H9 (cell line): ENCODE data around the gene TMTC1. TPM values are rescaled to one million over a fixed set of nuclear protein-coding genes. Genes with fewer than 3 reads are reported as not detected.

Experiments
- DNase-seq: peaks from one replicate; pipeline ENCODE4 v3.0.0-alpha.2; 2017
- H2AFZ ChIP-seq: one replicate; pipeline ENCODE4 v1.6.1; 2013; ENCODE audit warnings: mild to moderate bottlenecking, low read length, control low read depth, moderate library complexity
- H2AK5ac ChIP-seq: 2 replicates; pipeline ENCODE4 v1.6.1; 2013; ENCODE audit warnings: low read length, control low read depth, mixed read lengths; ENCODE audit not compliant: insufficient read length
- H2BK120ac ChIP-seq: one replicate; pipeline ENCODE4 v1.6.1; 2013; ENCODE audit warnings: low read depth, mild to moderate bottlenecking, low read length, control low read depth, inconsistent platforms; ENCODE audit not compliant: poor library complexity, severe bottlenecking
- H2BK12ac ChIP-seq: 2 replicates; pipeline ENCODE4 v1.6.1; 2013; ENCODE audit warnings: low read length, control low read depth, mixed read lengths, low read depth; ENCODE audit not compliant: insufficient read length
- H2BK15ac ChIP-seq: 2 replicates; pipeline ENCODE4 v1.6.1; 2013; ENCODE audit warnings: low read depth, low read length, control low read depth
- H2BK20ac ChIP-seq: one replicate; pipeline ENCODE4 v1.6.1; 2013; ENCODE audit warnings: low read depth, mild to moderate bottlenecking, low read length, control low read depth, inconsistent platforms; ENCODE audit not compliant: poor library complexity, severe bottlenecking
- H2BK5ac ChIP-seq: 2 replicates; pipeline ENCODE4 v1.6.1; 2013; ENCODE audit warnings: low read length, control low read depth, mixed read lengths; ENCODE audit not compliant: insufficient read length
- H3K14ac ChIP-seq: 2 replicates; pipeline ENCODE4 v1.6.1; 2013; ENCODE audit warnings: low read length, control low read depth; ENCODE audit not compliant: insufficient read depth
- H3K18ac ChIP-seq: 2 replicates; pipeline ENCODE4 v1.6.1; 2013; ENCODE audit warnings: low read depth, mild to moderate bottlenecking, mixed read lengths, low read length, control low read depth; ENCODE audit not compliant: insufficient read length
- H3K23ac ChIP-seq: 2 replicates; pipeline ENCODE4 v1.6.1; 2013; ENCODE audit warnings: low read length, control low read depth, mixed read lengths, low read depth; ENCODE audit not compliant: insufficient read length
- H3K23me2 ChIP-seq: 2 replicates; pipeline ENCODE4 v1.6.1; 2013; ENCODE audit warnings: low read depth, mild to moderate bottlenecking, mixed read lengths, low read length, control low read depth; ENCODE audit not compliant: insufficient read length, poor library complexity, severe bottlenecking
- H3K27ac ChIP-seq: 2 replicates; pipeline ENCODE4 v1.5.1; 2013; ENCODE audit warnings: low read length, control low read depth, mixed read lengths, low read depth; ENCODE audit not compliant: insufficient read length
- H3K27me3 ChIP-seq: 2 replicates; pipeline ENCODE4 v1.6.1; 2013; ENCODE audit warnings: low read length, control low read depth, inconsistent platforms; ENCODE audit not compliant: insufficient read depth
- H3K4ac ChIP-seq: 2 replicates; pipeline ENCODE4 v1.6.1; 2013; ENCODE audit warnings: low read depth, mild to moderate bottlenecking, control low read depth, inconsistent platforms, low read length, moderate library complexity
- H3K4me1 ChIP-seq: 2 replicates; pipeline ENCODE4 v1.6.1; 2013; ENCODE audit warnings: low read length, control low read depth, inconsistent platforms; ENCODE audit not compliant: insufficient read depth
- H3K4me2 ChIP-seq: 2 replicates; pipeline ENCODE4 v1.6.1; 2013; ENCODE audit warnings: low read length, control low read depth, mixed read lengths; ENCODE audit not compliant: insufficient read length, insufficient read depth
- H3K56ac ChIP-seq: 2 replicates; pipeline ENCODE4 v1.6.1; 2013; ENCODE audit warnings: low read depth, mild to moderate bottlenecking, mixed read lengths, low read length, control low read depth; ENCODE audit not compliant: insufficient read length
- H3K79me1 ChIP-seq: 2 replicates; pipeline ENCODE4 v1.6.1; 2013; ENCODE audit warnings: low read depth, mild to moderate bottlenecking, moderate library complexity, low read length, control low read depth, inconsistent platforms; ENCODE audit not compliant: insufficient read depth, poor library complexity, severe bottlenecking
- H3K79me2 ChIP-seq: 2 replicates; pipeline ENCODE4 v1.6.1; 2013; ENCODE audit warnings: low read length, control low read depth, inconsistent platforms; ENCODE audit not compliant: insufficient read depth
- H3K9ac ChIP-seq: 2 replicates; pipeline ENCODE4 v1.6.1; 2013; ENCODE audit warnings: low read length, control low read depth, mixed read lengths; ENCODE audit not compliant: insufficient read length; ENCODE audit errors: extremely low read depth
- H3K9me3 ChIP-seq: one replicate; pipeline ENCODE4 v1.6.1; 2013; ENCODE audit warnings: low read depth, low read length, inconsistent platforms; ENCODE audit not compliant: control insufficient read depth
- H3T11ph ChIP-seq: one replicate; pipeline ENCODE4 v1.6.1; 2013; ENCODE audit warnings: mild to moderate bottlenecking, low read length, control low read depth, inconsistent platforms
- H4K20me1 ChIP-seq: one replicate; pipeline ENCODE4 v1.6.1; 2013; ENCODE audit not compliant: control insufficient read depth, insufficient read length, insufficient read depth
- H4K5ac ChIP-seq: 2 replicates; pipeline ENCODE4 v1.6.1; 2013; ENCODE audit warnings: low read depth, mild to moderate bottlenecking, mixed read lengths, low read length, control low read depth; ENCODE audit not compliant: insufficient read length
- H4K8ac ChIP-seq: replicated peaks from 2 replicates; pipeline ENCODE4 v1.6.1; 2013; ENCODE audit warnings: low read length, control low read depth, mixed read lengths, low read depth; ENCODE audit not compliant: insufficient read length
- H4K91ac ChIP-seq: 2 replicates; pipeline ENCODE4 v1.6.1; 2013; ENCODE audit warnings: low read depth, mild to moderate bottlenecking, moderate library complexity, mixed read lengths, low read length, control low read depth; ENCODE audit not compliant: insufficient read length
- H3K27ac Mint-ChIP-seq, 3 experiments: 2 replicates in 2 of 3; 3 replicates in 1 of 3; pipeline ENCODE4 v1.8.0; 2020 to 2021; ENCODE audit warnings: mixed read lengths in 3 of 3, mild to moderate bottlenecking in 1 of 3, moderate library complexity in 1 of 3
- H3K27me3 Mint-ChIP-seq: 2 replicates; pipeline ENCODE4 v1.8.0; 2021; ENCODE audit warnings: low read depth, mild to moderate bottlenecking, moderate library complexity, mixed read lengths
- H3K36me3 Mint-ChIP-seq, 3 experiments: 2 replicates in 2 of 3; 3 replicates in 1 of 3; pipeline ENCODE4 v1.8.0; 2020 to 2021; ENCODE audit warnings: low read depth in 3 of 3, mixed read lengths in 3 of 3; ENCODE audit not compliant: insufficient read depth in 1 of 3
- H3K4me1 Mint-ChIP-seq, 2 experiments: 2 replicates each; pipeline ENCODE4 v1.8.0; 2020; ENCODE audit warnings: mixed read lengths in 2 of 2
- H3K4me3 Mint-ChIP-seq, 2 experiments: 2 replicates in 1 of 2; 3 replicates in 1 of 2; pipeline ENCODE4 v1.8.0; 2020 to 2021; ENCODE audit warnings: mild to moderate bottlenecking in 2 of 2, mixed read lengths in 2 of 2, moderate library complexity in 1 of 2
- H3K9me3 Mint-ChIP-seq, 2 experiments: 2 replicates in 1 of 2; 3 replicates in 1 of 2; pipeline ENCODE4 v1.8.0; 2020; ENCODE audit warnings: mild to moderate bottlenecking in 2 of 2, mixed read lengths in 2 of 2, moderate library complexity in 1 of 2
- WGBS: extraction: QIAGEN DNeasy Blood & Tissue Kit; methylation state at CpG from one replicate; pipeline ENCODE4 v1.1.7; 2013; ENCODE audit warnings: missing lambda C conversion rate, low lambda C conversion rate, mixed read lengths; ENCODE audit not compliant: insufficient read length; ENCODE audit errors: extremely low coverage; 5-methylcytosine and 5-hydroxymethylcytosine counted together
- total RNA-seq: library from RNA; stranded (reverse); gene quantifications from 2 replicates; pipeline ENCODE4 v1.2.1, GENCODE V29; 2021
- TF ChIP-seq, protein P1 (sequence below): fragments of 200-600 bp; sonication (generic); conservative IDR thresholded peaks from 3 replicates; pipeline ENCODE4 v1.8.0; 2021; ENCODE audit warnings: antibody characterized with exemption, mild to moderate bottlenecking

TMTC1 gene
- total RNA-seq, 1 experiment from 2014 or later = 16.1 TPM

DNA sequence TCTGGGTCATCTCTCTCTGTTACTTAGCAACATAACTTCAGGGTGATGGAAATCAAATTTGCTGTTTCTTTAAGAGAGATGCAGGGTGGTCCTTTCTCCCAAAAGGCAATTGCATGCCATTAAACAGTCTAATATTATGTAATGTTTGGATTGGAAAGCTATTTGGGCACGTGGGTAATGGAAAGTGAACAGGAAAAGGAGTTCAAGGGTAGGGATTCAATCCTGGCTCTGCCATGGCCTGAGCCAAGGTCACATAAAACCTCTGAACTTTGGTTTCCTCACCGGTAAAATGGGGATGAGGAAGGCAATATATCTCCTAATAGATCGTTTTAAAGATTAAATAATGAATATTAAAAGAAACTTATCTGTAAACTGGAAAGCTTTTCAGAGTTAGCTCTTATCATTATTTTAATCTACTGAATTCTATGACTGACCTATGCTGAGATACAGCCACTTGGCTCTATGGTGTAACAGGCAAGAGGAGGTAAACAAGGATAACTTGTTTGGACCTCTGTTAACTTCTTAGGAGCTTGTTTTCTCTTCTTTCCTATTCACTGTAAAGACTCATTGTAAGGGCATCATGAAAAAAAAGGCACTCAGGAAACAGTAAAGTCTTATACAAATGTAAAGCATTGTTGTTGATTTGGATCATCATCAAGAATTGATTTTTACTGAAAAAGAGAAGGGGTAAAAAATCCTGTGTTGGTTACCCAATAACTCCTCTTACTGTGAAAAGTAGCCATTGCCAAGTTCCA is 230.6 kb downstream of the TMTC1 start:
- WGBS = no CpG with 5 or more reads among the region's 3 CpGs
- no peak overlapping the region for H3K56ac ChIP-seq
- H3K4ac ChIP-seq = no peak overlapping the region
- no peak overlapping the region for H3K27ac Mint-ChIP-seq
- no peak overlapping the region for H3T11ph ChIP-seq
- H2BK15ac ChIP-seq = no peak overlapping the region
- no peaks in the 10 kb centered on the region for H3K79me2 ChIP-seq
- no peak overlapping the region for H2BK5ac ChIP-seq
- no peak overlapping the region for H2BK120ac ChIP-seq
- no peaks in the 10 kb centered on the region for H3K79me1 ChIP-seq
- H3K27me3 Mint-ChIP-seq = no peaks in the 10 kb centered on the region
- H3K14ac ChIP-seq = no peak overlapping the region
- DNase-seq = no peak
- no peaks in the 10 kb centered on the region for H3K4me1 ChIP-seq
- H3K4me2 ChIP-seq = no peak overlapping the region
- no peak overlapping the region for H3K9ac ChIP-seq
- peaks cover 0 to 6% of the 10 kb centered on the region in 2 experiments; a peak in 1 of 5 replicates for H3K9me3 Mint-ChIP-seq
- no peak overlapping the region for H3K4me3 Mint-ChIP-seq
- H3K9me3 ChIP-seq = no peaks in the 10 kb centered on the region
- no peak overlapping the region for H2BK20ac ChIP-seq
- H3K4me1 Mint-ChIP-seq = peaks cover 7 to 18% of the 10 kb centered on the region in 2 experiments; a peak in 3 of 4 replicates
- no peak overlapping the region for H2BK12ac ChIP-seq
- H3K23me2 ChIP-seq = no peaks in the 10 kb centered on the region
- H3K18ac ChIP-seq = no peak overlapping the region
- H4K5ac ChIP-seq = no peak overlapping the region
- H3K27me3 ChIP-seq = no peaks in the 10 kb centered on the region
- no peak overlapping the region for H3K27ac ChIP-seq
- H2AK5ac ChIP-seq = no peak overlapping the region
- no peak overlapping the region for H4K91ac ChIP-seq
- H4K8ac ChIP-seq = no peak overlapping the region
- TF ChIP-seq, protein P1, sequence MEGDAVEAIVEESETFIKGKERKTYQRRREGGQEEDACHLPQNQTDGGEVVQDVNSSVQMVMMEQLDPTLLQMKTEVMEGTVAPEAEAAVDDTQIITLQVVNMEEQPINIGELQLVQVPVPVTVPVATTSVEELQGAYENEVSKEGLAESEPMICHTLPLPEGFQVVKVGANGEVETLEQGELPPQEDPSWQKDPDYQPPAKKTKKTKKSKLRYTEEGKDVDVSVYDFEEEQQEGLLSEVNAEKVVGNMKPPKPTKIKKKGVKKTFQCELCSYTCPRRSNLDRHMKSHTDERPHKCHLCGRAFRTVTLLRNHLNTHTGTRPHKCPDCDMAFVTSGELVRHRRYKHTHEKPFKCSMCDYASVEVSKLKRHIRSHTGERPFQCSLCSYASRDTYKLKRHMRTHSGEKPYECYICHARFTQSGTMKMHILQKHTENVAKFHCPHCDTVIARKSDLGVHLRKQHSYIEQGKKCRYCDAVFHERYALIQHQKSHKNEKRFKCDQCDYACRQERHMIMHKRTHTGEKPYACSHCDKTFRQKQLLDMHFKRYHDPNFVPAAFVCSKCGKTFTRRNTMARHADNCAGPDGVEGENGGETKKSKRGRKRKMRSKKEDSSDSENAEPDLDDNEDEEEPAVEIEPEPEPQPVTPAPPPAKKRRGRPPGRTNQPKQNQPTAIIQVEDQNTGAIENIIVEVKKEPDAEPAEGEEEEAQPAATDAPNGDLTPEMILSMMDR = no peak
- H3K36me3 Mint-ChIP-seq = peaks cover 7 to 14% (median 14%) of the 10 kb centered on the region in 3 experiments; a peak in 5 of 7 replicates
- H2AFZ ChIP-seq = no peak overlapping the region
- no peaks in the 10 kb centered on the region for H4K20me1 ChIP-seq
- no peak overlapping the region for H3K23ac ChIP-seq
